HK-2 (cell line): Measurements from ENCODE around the gene ALDH1A3.
A peak's percentile ranks its signal among the peaks of the same experiment; 100 is the strongest.

ENCODE experiments used
- DNase-seq: peaks from one replicate; pipeline ENCODE4 v3.0.0-alpha.2; 2018; ENCODE audit not compliant: unreplicated experiment

ALDH1A3 gene

DNA sequence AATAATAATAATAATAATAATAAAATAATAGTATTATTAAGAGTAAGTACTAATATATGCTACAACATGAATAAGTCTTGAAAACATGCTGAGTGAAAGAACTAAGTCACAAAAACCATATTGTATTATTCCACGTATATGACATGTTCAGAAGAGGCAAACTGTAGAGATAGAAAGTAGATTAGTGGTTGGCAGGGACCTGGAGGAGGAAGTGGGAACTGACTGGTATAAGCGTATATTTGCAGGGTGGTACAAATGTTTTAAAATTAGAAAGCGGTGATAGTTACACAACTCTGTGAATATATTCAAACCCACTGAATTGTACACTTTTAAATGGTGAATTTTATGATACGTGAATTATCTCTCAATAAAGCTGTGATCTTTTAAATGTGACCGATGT lies 72.3 kb downstream of the ALDH1A3 start:
- no peak for DNase-seq

DNA sequence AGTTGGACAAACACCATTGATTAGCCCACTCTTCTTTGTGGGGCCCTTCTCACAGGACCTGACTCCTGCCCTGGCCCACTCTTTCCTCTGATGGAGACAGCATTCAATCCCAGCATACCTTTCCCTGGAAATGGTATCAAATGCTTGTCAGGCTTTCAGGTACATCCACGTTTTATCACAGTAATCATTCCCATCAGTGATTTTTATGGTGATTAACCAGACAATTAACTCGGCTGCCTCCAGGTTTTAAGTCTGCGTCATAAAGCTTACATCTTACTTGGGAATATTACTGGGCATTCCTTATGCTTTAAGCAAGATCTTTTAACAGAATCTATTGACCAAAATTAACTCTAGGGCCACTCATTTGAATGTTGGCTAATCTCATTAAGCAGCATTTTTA lies 72.9 kb downstream of the ALDH1A3 start:
- no peak for DNase-seq

DNA sequence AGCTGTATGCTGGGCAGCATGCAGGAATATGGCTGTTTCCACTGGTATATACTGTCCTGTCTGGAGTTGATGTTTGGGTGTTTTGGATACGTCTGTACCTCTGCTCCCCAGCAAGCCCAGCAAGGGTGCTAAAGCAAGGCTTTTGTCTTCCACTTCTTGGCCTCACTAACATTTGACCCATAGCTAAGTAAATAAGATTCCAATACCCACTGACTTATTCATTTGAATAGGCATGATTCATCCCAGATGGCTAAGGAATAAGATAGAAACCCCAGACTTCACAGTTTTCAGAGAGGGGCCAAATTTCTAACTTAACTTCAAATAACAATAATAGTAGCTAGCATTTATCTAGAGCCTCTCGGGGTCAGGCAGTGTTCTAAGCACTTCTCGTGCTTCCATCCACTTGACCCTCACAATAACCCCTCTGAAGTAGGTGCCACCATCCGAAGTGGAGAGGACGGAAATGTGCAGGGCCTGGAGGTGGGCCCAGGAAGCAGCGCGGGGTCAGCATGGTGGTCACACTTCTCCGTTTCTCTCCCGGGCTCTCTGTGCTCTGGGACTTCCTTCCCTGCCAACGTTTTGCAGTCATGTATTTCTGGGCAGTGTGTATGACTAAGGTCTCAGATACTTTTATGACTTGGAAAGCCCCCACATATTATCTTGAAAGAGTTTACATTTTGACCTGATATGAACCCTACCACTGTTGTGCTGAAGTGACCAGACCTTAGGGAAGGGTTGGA lies 78.9 kb downstream of the ALDH1A3 start:
- peak; percentile 14 for DNase-seq

DNA sequence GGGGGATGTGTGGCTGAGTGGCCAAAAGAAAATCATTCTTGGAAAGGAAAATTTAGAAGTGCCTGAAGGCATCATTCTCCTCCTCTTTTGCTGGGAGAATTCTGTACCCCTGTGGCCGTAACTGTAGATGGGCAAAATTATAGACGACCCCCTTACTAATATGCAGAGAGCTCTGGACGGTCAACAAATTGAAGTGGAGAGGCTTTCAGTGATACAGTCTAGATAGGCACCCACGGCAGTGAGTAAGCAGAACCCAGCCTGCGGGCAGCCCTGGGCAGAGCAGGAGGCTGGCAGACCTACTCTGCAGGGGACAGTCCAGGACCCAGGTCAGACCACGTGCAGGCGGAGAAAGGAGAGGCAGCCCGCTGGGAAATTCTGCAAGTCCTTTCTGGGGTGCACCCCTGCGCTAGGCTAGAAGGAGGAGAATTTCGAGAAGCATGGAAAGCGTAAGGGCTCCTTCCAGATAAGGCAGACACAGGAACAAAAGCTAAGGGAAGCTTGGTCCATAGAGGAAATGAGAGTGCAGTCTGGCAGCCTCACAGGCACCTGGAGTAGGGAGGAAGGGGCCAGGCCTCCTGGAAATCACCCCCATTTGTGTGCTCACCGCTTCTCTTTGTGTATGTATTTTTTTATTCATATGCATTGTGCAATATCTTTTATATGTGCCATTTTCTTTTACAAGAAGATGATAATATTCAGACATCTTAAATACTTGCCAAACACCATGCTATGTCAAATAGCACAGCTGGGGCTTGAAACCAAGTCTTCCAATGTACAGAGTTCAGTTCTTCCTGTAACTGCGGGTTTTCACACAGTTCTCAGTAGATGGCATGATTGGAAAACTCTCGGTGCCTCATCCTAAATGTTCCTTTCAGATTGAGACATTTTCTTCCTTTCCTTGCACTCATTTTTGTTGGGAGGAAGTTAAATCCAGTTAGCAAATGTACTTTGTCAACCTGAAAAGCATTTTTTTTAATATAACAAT lies 79.7 kb downstream of the ALDH1A3 start:
- DNase-seq: peak; percentile 14
